HG03108 (cell line): ENCODE measurements around the gene TMEM176B.
"Not testable (repeated sequence)": the region's sequence is repeated elsewhere in the genome, so short reads cannot be mapped to it uniquely, and the experiment has no call there.

ENCODE experiments used
- ATAC-seq: cut with Tn5 transposase; IDR thresholded peaks from one replicate; pipeline ENCODE4 v1.9.1; 2021; ENCODE audit warnings: moderate library complexity; ENCODE audit not compliant: unreplicated experiment

TMEM176B gene

DNA sequence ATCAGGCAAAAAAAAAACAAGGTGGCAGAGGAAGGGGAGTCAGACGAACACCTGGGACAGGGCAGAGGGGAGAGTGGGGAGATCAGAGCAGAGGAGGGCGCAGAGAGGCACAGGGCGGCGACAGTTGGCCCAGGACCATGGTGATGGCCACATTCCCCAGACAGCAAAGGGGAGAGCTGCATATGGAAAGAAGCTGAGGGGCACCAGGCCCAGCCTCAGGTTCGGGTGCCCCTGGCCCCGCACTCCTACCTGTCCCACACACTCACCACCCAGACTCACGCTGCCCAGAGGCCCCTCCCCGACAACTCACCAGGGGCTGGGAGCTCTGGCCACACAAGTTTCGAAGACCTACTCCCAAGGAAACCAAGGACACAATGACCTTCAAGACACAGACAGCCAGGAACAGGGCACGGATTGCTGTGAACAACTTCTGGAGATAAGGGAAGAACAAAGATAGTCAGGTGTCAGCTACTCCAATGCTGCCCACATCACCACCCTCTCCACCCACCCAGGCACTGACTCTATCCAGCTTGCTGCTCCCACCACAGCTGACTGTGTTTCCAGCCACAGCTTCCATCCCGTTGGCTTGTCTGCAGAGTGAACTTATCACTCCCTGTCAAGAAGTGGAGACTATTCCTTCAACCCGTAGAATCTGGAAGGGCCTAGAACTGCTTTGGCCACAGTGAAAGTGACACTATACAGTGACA lies 8.3 kb downstream of the TMEM176B start:
- no peak for ATAC-seq

DNA sequence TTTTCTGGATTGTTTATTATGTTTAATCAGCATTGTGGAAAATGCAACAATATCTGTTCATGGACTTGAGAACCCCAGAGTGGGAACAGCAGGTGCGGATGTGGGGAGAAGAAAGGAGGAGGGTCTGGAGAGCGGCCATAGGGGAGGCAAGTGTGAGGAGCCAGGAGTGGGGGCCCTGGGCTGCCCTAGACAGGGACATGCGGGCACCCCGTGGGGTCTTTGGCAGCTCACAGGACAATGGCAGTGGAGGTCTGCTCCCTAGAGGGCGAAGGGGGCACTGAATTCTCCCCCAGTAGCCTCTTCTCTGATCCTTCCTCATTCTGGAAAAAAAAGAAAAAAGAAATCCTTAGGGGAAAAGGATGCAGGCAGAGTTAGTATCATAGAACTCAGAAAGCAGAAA lies 8.9 kb downstream of the TMEM176B start:
- ATAC-seq: no peak

DNA sequence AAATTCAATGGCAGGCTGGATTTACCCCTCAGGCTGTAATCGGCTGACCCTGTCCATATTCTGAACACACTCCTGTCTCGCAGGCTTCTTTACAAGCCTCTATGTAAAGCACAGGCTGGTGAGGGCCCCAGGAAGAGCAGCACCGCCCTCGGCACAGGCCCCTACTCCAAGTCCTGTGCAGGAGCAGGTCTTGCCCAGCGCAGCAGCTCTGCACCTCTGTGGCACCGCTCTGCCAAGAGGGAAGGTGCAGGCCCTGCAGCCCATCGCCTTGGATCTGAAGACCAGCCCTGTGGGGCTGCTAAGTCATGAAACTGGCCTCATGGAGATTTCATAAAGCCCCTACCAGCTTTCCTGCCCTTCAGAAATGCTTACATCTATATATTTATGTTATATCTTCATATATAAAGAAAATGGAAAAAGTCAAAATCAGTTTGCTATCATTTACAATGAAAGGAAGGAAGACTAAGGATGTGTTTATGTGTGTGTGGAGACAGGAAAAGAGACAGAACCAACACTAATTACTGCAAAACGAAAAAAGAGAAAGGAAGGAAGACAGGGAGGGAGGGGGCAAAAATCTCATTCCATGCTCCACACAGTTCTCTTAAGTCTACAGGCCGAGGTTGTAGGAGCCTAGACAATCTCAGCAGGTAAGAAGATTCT lies 9.6 kb downstream of the TMEM176B start:
- ATAC-seq: no peak

DNA sequence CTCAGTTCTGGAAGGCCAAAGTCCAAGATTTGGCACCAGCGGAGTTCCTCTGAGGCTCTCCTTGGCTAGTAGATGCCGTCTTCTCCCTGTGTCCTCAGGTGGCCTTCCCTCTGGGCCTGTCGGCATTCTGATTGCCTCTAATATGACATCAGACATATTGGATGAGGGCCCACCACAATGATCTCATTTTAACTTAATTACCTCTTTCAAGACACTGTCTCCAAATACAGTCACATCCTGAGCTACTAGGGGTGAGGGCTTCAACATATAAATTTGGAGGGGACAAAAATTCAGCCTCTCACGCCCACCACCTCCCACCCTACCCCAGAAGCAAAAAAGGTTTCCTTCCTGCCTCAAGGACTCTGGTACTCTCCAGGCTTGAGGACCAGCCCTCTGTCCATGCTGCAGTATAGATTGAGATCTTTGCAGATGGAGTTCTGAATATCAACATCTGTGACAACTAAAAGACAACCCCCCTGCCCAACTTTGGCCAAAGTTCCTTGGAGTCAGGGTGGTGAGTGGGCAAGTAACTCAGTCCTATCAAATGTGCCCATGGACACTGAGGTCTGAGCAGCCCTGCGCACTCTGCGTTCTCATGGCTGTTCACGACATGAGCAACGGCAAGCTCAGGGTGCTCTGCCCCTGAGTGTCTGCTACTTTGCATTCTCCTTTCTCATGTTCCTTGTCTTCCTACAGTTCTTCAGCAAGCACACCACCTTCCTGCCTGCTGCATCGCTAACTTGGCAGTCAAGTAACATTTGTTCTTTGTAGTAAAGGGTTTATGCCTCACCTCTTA lies 11.5 kb downstream of the TMEM176B start:
- ATAC-seq: no peak

DNA sequence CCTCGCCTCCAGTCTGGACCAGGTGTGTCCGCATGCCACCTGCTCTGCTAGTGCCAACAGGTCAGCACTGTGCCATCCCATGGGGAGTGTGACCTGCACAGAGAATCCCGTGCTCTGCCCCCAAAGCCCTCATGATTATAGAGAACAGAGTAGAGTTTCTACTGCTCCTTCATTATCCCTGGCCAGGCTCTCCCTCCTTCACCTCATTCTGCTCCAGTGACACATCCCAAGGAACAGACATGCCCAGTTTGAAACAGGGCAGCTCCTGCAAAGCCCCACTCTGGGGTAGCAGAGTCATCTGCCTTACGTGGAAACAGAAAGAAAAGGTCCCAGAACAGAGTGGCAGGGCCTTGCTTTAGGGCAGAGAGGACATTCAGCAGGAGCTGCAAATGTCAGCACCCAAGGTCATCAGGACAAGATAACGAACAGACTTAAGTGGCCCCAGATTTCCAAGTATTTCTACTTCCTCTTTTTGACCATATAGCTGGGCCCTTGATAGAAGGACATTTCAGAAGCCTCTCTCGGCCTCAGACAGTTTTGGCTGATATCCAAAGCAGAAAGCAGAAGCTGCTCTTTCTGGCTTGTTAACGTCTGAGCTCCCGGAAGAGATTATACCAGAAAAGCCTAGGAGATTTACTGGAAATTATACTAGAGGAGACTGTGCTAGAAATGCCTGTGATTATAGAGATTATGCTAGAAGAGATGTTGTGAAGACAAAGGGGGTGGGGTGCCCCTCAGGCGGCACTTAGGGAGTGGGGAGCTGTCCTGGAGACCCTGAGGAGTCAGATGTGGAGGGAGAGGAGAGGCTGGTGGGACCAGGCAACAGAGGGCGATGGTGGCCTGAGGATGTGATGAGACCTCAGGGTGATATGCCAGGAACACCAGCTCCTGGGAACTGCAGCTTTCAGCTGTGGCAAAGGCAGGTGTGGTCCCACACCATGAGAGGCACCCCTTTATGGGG lies 12.6 kb downstream of the TMEM176B start:
- peak; percentile 68 for ATAC-seq

DNA sequence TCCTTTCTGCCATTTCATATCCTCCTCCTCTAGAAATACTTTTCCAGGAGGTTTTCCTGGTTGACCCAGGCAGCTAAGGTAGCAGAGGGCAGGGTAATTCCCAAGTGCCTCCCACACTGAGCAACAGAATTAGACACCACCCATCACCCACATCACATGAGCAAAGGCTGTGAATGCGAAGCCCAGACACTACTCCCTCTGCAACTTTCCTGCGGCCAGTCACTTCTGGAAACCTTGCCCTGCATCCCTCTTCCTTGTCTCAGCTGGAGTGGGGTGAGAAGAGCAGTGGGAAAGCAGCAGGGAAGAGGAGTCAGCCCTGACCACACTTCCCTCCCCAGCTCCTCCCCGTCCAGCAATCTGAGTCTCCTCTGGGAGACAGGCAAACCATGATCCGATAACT lies 15.2 kb downstream of the TMEM176B start:
- ATAC-seq: no peak

DNA sequence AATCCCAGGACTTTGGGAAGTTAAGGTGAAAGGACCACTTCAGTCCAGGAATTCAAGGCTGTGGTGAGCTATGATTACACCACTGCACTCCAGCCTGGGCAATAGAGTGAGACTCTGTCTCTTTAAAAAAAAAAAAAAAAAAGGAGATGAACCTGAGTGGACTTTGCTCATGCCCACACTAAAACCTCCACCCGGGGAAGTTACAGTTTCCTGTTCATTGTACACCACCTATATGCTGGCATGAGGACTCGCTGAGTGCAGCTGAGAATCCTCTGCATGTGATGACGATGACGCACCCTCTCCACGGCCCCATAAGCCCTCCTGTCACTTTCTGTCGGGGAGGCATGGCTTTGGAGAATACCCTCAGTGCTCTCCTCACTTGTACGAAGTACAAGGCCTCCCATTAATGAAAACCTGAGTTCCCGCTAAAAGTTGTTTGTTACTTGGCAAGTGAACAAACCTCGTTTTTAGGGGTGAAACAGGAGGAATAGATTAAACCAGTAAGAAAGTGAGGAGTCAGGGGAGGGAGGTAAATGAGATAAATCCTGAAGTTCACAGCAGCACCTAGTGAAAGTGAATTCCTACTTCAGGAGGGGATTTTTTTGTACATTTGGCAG lies 15.9 kb downstream of the TMEM176B start:
- ATAC-seq: no peak

DNA sequence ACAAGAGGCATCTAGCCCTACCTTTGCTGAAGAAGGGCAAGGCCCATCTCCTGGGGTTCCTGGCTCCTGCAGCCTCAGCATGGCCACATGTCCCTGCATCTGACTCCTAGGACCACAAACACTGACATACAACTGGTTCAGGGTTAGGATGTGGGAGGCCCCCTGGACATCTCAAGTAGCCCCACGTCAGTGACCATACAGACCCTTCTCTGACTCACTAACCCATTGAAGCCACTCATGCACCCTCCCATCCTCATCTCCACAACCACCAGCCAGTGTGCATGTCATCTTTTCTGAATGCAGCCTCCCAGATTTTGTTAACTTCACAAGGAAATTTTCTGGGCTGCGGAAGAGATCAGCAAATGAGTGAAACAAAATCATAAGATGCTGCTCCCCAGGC lies 18.2 kb downstream of the TMEM176B start:
- ATAC-seq: no peak

DNA sequence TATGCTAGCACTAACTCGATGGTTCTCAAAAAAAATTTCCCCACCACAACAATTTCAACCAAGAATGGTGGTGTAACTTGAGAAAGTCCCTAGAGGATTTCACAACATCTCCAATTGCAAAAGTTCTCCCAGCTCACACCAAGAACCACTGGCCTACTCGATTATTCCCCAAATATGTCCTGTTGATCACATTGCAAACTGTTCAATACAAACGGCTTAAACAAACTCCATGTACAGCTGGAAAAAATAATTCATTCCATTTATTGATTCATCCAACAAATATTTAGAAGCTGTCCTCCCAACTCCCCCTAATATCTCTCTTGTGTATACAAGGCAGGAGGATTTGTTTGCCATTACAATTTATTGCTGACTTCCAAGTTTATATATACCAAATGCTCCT lies 19.1 kb downstream of the TMEM176B start:
- no peak for ATAC-seq

DNA sequence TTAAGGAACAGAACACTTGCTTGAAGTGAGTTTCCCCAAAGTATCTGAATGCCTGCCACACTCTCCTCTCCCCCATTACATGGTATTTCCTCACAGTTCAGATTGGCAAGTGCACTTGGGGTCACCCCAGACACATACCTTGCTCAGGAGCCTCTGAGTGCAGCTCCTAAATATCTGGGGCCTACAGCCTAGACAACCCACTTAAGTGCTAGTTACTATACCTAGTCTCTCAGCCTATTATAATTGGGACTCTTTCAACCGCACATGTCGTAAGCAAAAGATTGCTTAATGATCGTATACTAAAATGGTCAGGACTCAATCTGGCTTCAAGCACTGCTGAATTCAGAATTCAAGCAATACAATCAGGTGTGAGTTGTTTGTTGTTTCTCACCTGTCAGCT lies 19.9 kb downstream of the TMEM176B start:
- no peak for ATAC-seq

DNA sequence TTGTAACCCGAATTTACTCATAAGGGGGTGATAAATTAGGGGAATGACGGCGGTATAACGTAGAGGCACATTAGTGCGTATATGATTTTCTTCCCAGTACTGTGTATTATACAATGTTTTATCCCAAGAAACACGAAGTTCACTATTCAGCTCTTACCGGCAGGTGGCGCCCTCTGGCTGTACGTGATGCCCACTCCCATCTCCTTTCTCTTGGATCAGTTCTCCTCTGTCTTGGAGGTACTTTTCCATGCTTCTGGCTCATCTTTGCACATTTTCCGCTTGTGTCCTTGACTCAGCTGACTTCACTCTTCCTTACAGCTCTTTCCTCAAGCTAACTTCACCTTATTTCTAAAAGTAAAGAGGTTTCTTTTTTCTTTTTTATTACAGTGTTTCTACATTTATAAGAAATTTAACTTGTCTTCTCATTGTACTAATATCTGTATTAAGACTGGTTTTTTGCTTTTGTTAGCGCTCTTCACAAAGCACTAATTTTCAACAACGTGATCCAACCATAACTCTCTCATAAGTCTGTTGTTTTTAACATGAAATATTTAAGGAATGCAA lies 21.3 kb downstream of the TMEM176B start:
- ATAC-seq: no peak

DNA sequence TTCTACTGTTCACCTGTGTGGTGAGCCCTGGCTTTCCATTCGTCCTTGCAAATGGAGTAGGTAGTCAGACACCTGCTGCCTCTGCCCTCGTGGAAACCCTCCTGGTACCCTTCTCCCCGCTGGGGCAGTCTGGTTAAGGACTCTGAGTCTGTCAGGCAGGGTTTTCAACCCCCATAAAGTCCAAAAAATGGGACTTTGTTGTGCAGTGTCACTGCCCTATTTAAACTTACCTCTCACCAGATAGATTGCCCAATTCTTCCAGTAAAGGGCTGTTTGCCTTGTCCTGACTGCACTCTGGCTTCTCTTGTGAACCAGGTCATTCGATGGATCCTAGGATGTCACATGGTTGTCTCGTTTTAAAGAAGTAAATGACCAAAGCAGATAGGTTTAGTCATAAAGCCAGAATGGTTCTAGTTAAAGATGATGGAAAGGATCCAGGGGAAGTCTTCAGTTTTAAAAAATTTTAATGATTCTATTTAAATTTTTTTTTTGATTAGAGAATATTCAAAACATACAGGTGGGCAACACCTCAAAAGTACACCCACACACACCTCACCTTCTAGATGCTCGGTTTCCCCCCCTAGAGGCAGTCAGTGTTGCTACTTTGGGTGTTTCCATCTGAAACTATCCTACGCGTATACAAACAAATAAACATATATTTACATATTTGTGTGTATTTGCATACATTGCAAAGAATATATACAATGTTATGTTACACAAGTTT lies 22.0 kb downstream of the TMEM176B start:
- no peak for ATAC-seq

DNA sequence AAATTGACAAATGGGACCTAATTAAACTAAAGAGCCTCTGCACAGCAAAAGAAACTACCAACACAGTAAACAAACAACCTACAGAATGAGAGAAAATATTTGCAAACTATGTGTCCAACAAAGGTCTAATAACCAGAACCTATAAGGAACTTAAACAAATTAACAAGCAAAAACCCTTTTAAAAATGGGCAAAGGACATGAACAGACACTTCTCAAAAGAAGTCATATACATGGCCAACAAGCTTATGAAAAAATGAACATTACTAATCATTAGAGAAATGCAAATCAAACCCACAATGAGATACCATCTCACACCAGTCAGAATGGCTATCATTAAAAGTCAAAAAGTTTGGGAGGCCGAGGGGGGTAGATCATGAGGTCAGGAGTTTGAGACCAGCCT lies 26.0 kb downstream of the TMEM176B start:
- not testable (repeated sequence) for ATAC-seq

DNA sequence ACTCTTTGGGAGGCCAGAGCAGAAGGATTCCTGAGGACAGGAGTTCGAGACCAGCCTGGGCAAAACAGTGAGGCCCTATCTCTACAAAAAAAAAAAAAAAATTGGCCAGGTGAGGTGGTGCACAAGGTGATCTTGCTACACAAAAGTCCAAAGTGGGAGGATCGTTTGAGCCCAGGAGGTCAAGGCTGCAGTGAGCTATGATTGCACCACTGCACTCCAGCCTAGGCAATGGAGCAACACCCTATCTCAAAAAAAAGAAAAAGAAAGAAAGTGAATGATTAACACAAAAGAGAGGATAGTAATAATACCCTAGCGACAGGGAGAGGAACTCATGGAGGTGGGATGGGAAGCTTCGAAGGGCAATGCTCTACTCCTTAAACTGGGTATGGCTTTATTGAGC lies 30.4 kb downstream of the TMEM176B start:
- ATAC-seq: no peak

DNA sequence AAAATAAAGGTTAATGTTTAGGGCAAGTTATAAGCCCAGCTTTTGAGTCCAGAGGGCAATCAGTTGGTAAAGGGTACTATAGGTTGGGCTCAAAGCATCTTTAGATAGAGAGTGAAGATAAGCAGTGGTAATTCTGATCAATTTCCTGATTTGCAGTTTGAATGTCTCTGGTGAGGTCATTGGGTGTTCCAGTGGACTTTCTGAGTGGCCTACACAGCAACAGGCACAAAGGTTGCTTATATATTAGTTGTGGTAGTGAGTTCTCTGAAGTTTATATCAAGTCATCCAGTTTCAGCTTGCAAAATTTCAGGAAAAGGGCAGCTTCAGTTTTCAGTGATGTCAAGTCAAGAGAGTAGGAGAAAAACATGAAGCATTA lies 33.8 kb downstream of the TMEM176B start:
- ATAC-seq: no peak

DNA sequence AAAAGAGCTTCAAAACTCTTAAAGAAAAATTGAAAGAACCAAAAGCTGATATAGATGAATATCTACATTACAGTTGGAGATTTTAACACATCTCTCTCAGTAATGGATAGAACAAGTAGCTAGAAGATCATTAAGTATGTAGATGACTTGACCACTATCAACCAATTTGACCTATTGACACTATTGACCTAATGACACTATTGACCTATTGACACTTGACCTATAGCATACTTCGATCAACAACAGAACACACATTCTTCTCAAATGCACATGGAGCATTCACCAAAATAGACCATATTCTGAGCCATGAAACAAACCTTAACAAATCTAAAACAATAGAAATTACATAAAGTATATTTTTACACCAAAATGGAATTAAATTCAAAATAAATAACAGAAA lies 40.7 kb downstream of the TMEM176B start:
- ATAC-seq: no peak

DNA sequence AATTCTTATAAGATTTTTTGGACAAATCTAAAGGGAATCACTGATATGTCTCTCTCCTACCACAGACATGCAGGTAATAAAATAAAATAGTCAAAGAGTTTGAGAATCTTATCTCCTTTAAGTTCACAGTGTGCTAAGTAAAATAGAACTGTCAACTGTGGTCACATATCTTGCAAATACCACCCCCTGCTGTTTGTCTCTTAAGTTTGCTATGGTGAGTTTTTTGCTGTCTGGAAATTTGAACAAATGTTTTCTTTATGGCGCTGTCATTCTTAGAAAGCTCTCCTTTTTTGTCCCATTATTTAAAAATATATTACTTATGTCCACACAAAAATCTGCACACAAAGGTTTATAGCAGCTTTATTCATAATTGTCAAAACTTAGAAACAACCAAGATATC lies 43.3 kb downstream of the TMEM176B start:
- no peak for ATAC-seq

DNA sequence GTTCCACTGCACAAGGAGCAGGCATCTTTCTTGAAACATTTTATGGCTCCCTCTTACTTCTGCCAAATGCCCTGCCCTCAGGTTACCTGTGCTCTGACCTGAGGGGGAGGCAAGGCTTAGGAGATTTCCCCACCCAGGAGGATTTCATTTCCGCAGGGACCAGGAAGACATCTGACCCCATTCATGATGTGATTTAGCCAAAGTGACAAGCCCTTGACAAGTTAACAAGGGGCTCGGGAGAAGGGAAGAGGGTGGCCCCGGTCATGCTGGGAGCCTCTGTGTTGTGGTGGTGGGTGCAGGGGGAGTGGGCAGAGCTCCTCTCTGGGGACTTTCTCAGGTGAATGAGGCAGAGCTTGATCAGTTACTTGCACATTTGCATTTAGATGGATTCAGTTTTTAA lies 44.0 kb downstream of the TMEM176B start:
- no peak for ATAC-seq

DNA sequence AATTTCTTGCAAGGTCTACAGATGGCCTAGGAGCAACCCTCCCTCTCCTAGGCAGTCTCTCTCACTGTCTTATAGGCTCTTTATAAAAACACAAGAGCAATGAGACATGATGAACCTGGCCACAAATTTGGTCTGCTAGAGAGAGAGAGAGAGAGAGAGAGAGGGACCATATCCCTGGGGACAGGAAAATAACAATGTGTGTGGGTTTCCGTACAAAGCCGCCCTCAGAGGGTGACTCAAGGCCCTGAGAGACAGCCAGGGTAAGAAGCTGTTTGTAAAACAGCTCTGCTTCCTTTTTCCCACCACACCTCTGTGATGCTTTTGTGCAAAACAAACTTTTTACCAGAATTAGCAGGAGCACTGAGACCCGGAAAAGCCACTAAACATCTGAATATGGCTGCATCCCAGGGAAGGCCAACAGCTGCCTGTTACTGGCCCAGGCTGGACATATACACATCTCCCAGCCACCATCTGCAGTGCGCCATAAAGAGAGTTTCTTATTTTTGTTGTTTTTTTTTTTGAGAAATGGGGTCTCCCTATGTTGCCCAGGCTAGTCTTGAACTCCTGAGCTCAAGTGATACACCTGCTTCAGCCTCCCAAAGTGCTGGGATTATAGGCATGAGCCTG lies 44.6 kb downstream of the TMEM176B start:
- ATAC-seq: peak; percentile 45
